ENCODE measurements around the gene MEDAG.

DNA sequence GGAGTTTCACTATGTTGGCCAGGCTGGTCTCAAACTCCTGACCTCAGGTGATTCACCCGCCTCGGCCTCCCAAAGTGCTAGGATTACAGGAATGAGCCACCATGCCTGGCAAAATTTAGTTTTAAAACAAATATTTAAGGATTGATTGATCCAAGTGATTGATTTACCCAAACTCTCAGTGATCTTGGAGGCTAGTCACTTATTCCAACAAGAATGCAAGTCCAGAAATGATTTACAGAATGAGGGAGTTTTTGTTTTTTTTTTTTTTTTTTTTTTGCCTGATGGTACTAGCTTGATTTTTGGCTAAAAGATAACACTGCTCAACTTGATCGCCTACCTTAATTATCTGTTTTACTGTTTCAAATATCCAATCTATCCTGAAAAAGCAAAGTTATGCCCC is 20.7 kb downstream of the MEDAG start:
- TF ChIP-seq, protein P1, sequence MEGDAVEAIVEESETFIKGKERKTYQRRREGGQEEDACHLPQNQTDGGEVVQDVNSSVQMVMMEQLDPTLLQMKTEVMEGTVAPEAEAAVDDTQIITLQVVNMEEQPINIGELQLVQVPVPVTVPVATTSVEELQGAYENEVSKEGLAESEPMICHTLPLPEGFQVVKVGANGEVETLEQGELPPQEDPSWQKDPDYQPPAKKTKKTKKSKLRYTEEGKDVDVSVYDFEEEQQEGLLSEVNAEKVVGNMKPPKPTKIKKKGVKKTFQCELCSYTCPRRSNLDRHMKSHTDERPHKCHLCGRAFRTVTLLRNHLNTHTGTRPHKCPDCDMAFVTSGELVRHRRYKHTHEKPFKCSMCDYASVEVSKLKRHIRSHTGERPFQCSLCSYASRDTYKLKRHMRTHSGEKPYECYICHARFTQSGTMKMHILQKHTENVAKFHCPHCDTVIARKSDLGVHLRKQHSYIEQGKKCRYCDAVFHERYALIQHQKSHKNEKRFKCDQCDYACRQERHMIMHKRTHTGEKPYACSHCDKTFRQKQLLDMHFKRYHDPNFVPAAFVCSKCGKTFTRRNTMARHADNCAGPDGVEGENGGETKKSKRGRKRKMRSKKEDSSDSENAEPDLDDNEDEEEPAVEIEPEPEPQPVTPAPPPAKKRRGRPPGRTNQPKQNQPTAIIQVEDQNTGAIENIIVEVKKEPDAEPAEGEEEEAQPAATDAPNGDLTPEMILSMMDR (conservative IDR thresholded peaks at IDR 0.05; ENCODE audit: low read length): no peak
- no peak for TF ChIP-seq EZH2phosphoT487 (IDR thresholded peaks at IDR 0.05; ENCODE audit: borderline replicate concordance)
